Measurements from ENCODE around the gene PPP1R3D. TPM values are rescaled to one million over a fixed set of nuclear protein-coding genes. Genes with fewer than 3 reads are reported as not detected.

The PPP1R3D gene
- total RNA-seq, 2 experiments from 2014 or later, result 4.5 to 5.1 TPM

GRCh38 chr20:59933849-59934585, 6.1 kb downstream of the PPP1R3D start:
- no peak for DNase-seq (ENCODE audit: low spot score)
- no peaks in the 10 kb centered on the region for H3K79me2 ChIP-seq (ENCODE audit: insufficient read depth, low read depth, low read length)
- no peaks in the 10 kb centered on the region for H3K9me3 ChIP-seq (ENCODE audit: low read length)
- no peak overlapping the region for H2AFZ ChIP-seq (ENCODE audit: low read length)
- H3K4me2 ChIP-seq (ENCODE audit: low read length), result no peak overlapping the region
- H3K4me3 ChIP-seq (ENCODE audit: low read depth, low read length, poor library complexity, severe bottlenecking), result no peak overlapping the region
- no peaks in the 10 kb centered on the region; the same call in 1 of the 2 replicates for H4K20me1 ChIP-seq (ENCODE audit: insufficient read depth, low read length)
- intact Hi-C loops (cut with micrococcal nuclease; ENCODE audit: unreplicated experiment), result no loop called here
- TF ChIP-seq CTCF (conservative IDR thresholded peaks at IDR 0.05; ENCODE audit: low read length) (peak; percentile 63), EZH2phosphoT487 (IDR thresholded peaks at IDR 0.05; ENCODE audit: borderline replicate concordance, low read depth, low read length) (no peak)
- no peaks in the 10 kb centered on the region for H3K9me2 ChIP-seq (ENCODE audit: insufficient read depth, low read length)
- no TSS peak for BruUV-seq (replicated peaks)
- ChIA-PET CTCF (ENCODE audit: unreplicated experiment) (no interaction called here), POLR2A (interaction anchor here (1.4 kb wide), 1 partner anchor 37 kb away, joined by 3 read pairs; no protein-coding TSS in a partner anchor)
- no peak overlapping the region for H3K27ac ChIP-seq (ENCODE audit: low read depth, low read length, poor library complexity, severe bottlenecking)
- peaks cover 17% of the 10 kb centered on the region for H3K4me1 ChIP-seq (ENCODE audit: insufficient read depth, low read length, poor library complexity, severe bottlenecking)
- H3K36me3 ChIP-seq (ENCODE audit: insufficient read depth, low read length), result no peaks in the 10 kb centered on the region

GRCh38 chr20:59933296-59933848, 6.7 kb downstream of the PPP1R3D start, which contains the start of gene SYCP2:
TSS of gene SYCP2 (minus strand) at chr20:59933637. CDS start at chr20:59922413, 11,224 bp downstream.
- Histone ChIP-seq H3K27ac (ENCODE audit: low read depth, low read length, poor library complexity, severe bottlenecking) (no peak within 1 kb of the TSS), H3K79me2 (ENCODE audit: insufficient read depth, low read depth, low read length) (no peaks in the 10 kb centered on the region), H2AFZ (ENCODE audit: low read length) (no peak within 1 kb of the TSS), H3K4me3 (ENCODE audit: low read depth, low read length, poor library complexity, severe bottlenecking) (no peak within 1 kb of the TSS), H3K4me1 (ENCODE audit: insufficient read depth, low read length, poor library complexity, severe bottlenecking) (peaks cover 12% of the 10 kb centered on the region), H3K9me3 (ENCODE audit: low read length) (no peaks in the 10 kb centered on the region), H3K36me3 (ENCODE audit: insufficient read depth, low read length) (no peaks in the 10 kb centered on the region), H3K4me2 (ENCODE audit: low read length) (no peak within 1 kb of the TSS), H3K9me2 (ENCODE audit: insufficient read depth, low read length) (no peaks in the 10 kb centered on the region), H4K20me1 (ENCODE audit: insufficient read depth, low read length) (no peaks in the 10 kb centered on the region; the same call in 1 of the 2 replicates)
- CTCF ChIA-PET (ENCODE audit: unreplicated experiment), result no interaction called here
- POLR2A ChIA-PET, result no interaction called here
- no peak for DNase-seq (ENCODE audit: low spot score)
- TF ChIP-seq CTCF (conservative IDR thresholded peaks at IDR 0.05; ENCODE audit: low read length) (no peak), EZH2phosphoT487 (IDR thresholded peaks at IDR 0.05; ENCODE audit: borderline replicate concordance, low read depth, low read length) (no peak)
- BruUV-seq (replicated peaks), result no TSS peak
- intact Hi-C loops (cut with micrococcal nuclease; ENCODE audit: unreplicated experiment), result no loop called here
